ENCODE data around the gene VDAC1. TPM values are rescaled to one million over a fixed set of nuclear protein-coding genes. Genes with fewer than 3 reads are reported as not detected.
A peak's percentile ranks its signal among the peaks of the same experiment; 100 is the strongest.
"Not testable (repeated sequence)": the region's sequence is repeated elsewhere in the genome, so short reads cannot be mapped to it uniquely, and the experiment has no call there.

Gene VDAC1
- total RNA-seq, 2 experiments from 2014 or later = 46.8 to 50.9 TPM

- peaks cover 40% of the 10 kb centered on the region for H3K36me3 ChIP-seq (ENCODE audit: insufficient read depth, low read length)
- no peak overlapping the region for H3K27ac ChIP-seq (ENCODE audit: low read depth in 1 of 2, low read length in 2 of 2)
- Mint-ChIP-seq H3K9me3 (no peaks in the 10 kb centered on the region), H3K27me3 (no peaks in the 10 kb centered on the region), H3K4me1 (ENCODE audit: low read depth) (peaks cover 46% of the 10 kb centered on the region), H3K36me3 (ENCODE audit: low read depth) (peaks cover 71% of the 10 kb centered on the region), H3K27ac (peak overlapping the region; percentile 57), H3K4me3 (peak overlapping the region; percentile 27)
- H3K9me3 ChIP-seq (ENCODE audit: control insufficient read depth in 1 of 2, insufficient read depth in 1 of 2, low read length in 2 of 2) = no peaks in the 10 kb centered on the region
- ChIA-PET CTCF (interaction anchor here (1.8 kb wide), 1 partner anchor 10 kb away, joined by 6 read pairs; no protein-coding TSS in a partner anchor), POLR2A (no interaction called here)
- no peak for DNase-seq
- H3K4me3 ChIP-seq (ENCODE audit: low read length) = no peak overlapping the region
- no peak for TF ChIP-seq CTCF (IDR thresholded peaks at IDR 0.05)
- H3K4me1 ChIP-seq (ENCODE audit: insufficient read depth, low read length) = no peaks in the 10 kb centered on the region
- intact Hi-C loops (cut with DNase I, micrococcal nuclease) = loop anchor here in 1 of 2 experiments (10.0 kb wide), 2 partner anchors 945 to 1095 kb away; partner anchors contain the start of genes GDF9, PCBD2 and UQCRQ
- H3K27me3 ChIP-seq (ENCODE audit: control insufficient read depth in 1 of 2, insufficient read depth in 2 of 2, low read length in 2 of 2) = no peaks in the 10 kb centered on the region
- no peak for ATAC-seq (ENCODE audit: poor library complexity)
Measured at GRCh38 chr5:133959643-133960042, 45.1 kb downstream of the VDAC1 start.

GRCh38 chr5:133957591-133957990 lies 47.2 kb downstream of the VDAC1 start:
- Mint-ChIP-seq H3K27me3 (no peaks in the 10 kb centered on the region), H3K9me3 (no peaks in the 10 kb centered on the region), H3K27ac (peak overlapping the region; percentile 71), H3K4me3 (no peak overlapping the region), H3K4me1 (ENCODE audit: low read depth) (peaks cover 29% of the 10 kb centered on the region), H3K36me3 (ENCODE audit: low read depth) (peaks cover 61% of the 10 kb centered on the region)
- H3K36me3 ChIP-seq (ENCODE audit: insufficient read depth, low read length) = peaks cover 40% of the 10 kb centered on the region
- DNase-seq (peak in 1 of 14 experiments; percentile 7), ATAC-seq (ENCODE audit: poor library complexity) (no peak)
- ChIA-PET CTCF (interaction anchor here (0.6 kb wide), 1 partner anchor 40 kb away, joined by 3 read pairs; no protein-coding TSS in a partner anchor), POLR2A (no interaction called here)
- H3K9me3 ChIP-seq (ENCODE audit: control insufficient read depth in 1 of 2, insufficient read depth in 1 of 2, low read length in 2 of 2) = no peaks in the 10 kb centered on the region
- H3K4me3 ChIP-seq (ENCODE audit: low read length) = no peak overlapping the region
- H3K27me3 ChIP-seq (ENCODE audit: control insufficient read depth in 1 of 2, insufficient read depth in 2 of 2, low read length in 2 of 2) = no peaks in the 10 kb centered on the region
- H3K27ac ChIP-seq (ENCODE audit: low read depth in 1 of 2, low read length in 2 of 2) = no peak overlapping the region
- no peaks in the 10 kb centered on the region for H3K4me1 ChIP-seq (ENCODE audit: insufficient read depth, low read length)
- intact Hi-C loops (cut with DNase I, micrococcal nuclease) = no loop called here
- TF ChIP-seq CTCF (IDR thresholded peaks at IDR 0.05) = no peak

GRCh38 chr5:133957080-133957479 lies 47.7 kb downstream of the VDAC1 start:
- H3K4me3 Mint-ChIP-seq = no peak overlapping the region
- H3K36me3 Mint-ChIP-seq (ENCODE audit: low read depth) = peaks cover 56% of the 10 kb centered on the region
- ChIA-PET CTCF (no interaction called here), POLR2A (no interaction called here)
- H3K27me3 Mint-ChIP-seq = no peaks in the 10 kb centered on the region
- Histone ChIP-seq H3K4me1 (ENCODE audit: insufficient read depth, low read length) (no peaks in the 10 kb centered on the region), H3K27ac (ENCODE audit: low read depth in 1 of 2, low read length in 2 of 2) (no peak overlapping the region), H3K27me3 (ENCODE audit: control insufficient read depth in 1 of 2, insufficient read depth in 2 of 2, low read length in 2 of 2) (no peaks in the 10 kb centered on the region), H3K36me3 (ENCODE audit: insufficient read depth, low read length) (peaks cover 40% of the 10 kb centered on the region), H3K4me3 (ENCODE audit: low read length) (no peak overlapping the region), H3K9me3 (ENCODE audit: control insufficient read depth in 1 of 2, insufficient read depth in 1 of 2, low read length in 2 of 2) (no peaks in the 10 kb centered on the region)
- peaks cover 24% of the 10 kb centered on the region for H3K4me1 Mint-ChIP-seq (ENCODE audit: low read depth)
- ATAC-seq (ENCODE audit: poor library complexity) (no peak), DNase-seq (no peak)
- TF ChIP-seq CTCF (IDR thresholded peaks at IDR 0.05) = no peak
- H3K27ac Mint-ChIP-seq = peak overlapping the region; percentile 71
- intact Hi-C loops (cut with DNase I, micrococcal nuclease) = no loop called here
- no peaks in the 10 kb centered on the region for H3K9me3 Mint-ChIP-seq

GRCh38 chr5:133956196-133956595 lies 48.6 kb downstream of the VDAC1 start:
- H3K9me3 Mint-ChIP-seq; H3K27me3 ChIP-seq (ENCODE audit: control insufficient read depth in 1 of 2, insufficient read depth in 2 of 2, low read length in 2 of 2); H3K9me3 ChIP-seq (ENCODE audit: control insufficient read depth in 1 of 2, insufficient read depth in 1 of 2, low read length in 2 of 2); H3K4me3 ChIP-seq (ENCODE audit: low read length); ATAC-seq (ENCODE audit: poor library complexity); H3K4me1 ChIP-seq (ENCODE audit: insufficient read depth, low read length); H3K27ac ChIP-seq (ENCODE audit: low read depth in 1 of 2, low read length in 2 of 2); H3K27me3 Mint-ChIP-seq; CTCF ChIA-PET; H3K4me3 Mint-ChIP-seq; H3K27ac Mint-ChIP-seq; DNase-seq; POLR2A ChIA-PET; intact Hi-C loops (cut with DNase I, micrococcal nuclease): not testable (repeated sequence)
- peaks cover 40% of the 10 kb centered on the region for H3K36me3 ChIP-seq (ENCODE audit: insufficient read depth, low read length)
- Mint-ChIP-seq H3K4me1 (ENCODE audit: low read depth) (peaks cover 23% of the 10 kb centered on the region), H3K36me3 (ENCODE audit: low read depth) (peaks cover 56% of the 10 kb centered on the region)
